SK-N-SH treated with all-trans-retinoic acid at 6 μM for 48 hours (cell line): ENCODE data around the gene NAALAD2.
"Not testable (repeated sequence)": the region's sequence is repeated elsewhere in the genome, so short reads cannot be mapped to it uniquely, and the experiment has no call there.

Experiments used
- ATAC-seq: fragments of 200-7000 bp; cut with Tn5 transposase; 3 replicates; pipeline ENCODE4 v1.9.1; 2020; ENCODE audit warnings: mild to moderate bottlenecking, moderate library complexity
- CSDC2 ChIP-seq: fragments of 250-450 bp; sonication (Bioruptor Pico); IDR thresholded peaks from 2 replicates; pipeline ENCODE4 v1.5.0; 2020; ENCODE audit warnings: mild to moderate bottlenecking, moderate library complexity
- CSRNP3 ChIP-seq: fragments of 250-450 bp; sonication (Bioruptor Pico); IDR thresholded peaks from 2 replicates; pipeline ENCODE4 v1.5.1; 2021; ENCODE audit warnings: mild to moderate bottlenecking, moderate library complexity
- ESRRG ChIP-seq: fragments of 250-450 bp; sonication (Bioruptor Pico); IDR thresholded peaks from 2 replicates; pipeline ENCODE4 v1.6.1; 2021; ENCODE audit warnings: mild to moderate bottlenecking
- POU6F1 ChIP-seq: fragments of 250-450 bp; sonication (Bioruptor Pico); IDR thresholded peaks from 2 replicates; pipeline ENCODE4 v1.8.0; 2021; ENCODE audit warnings: low read depth, mild to moderate bottlenecking, moderate library complexity, borderline replicate concordance
- SNAI2 ChIP-seq: fragments of 250-450 bp; sonication (Bioruptor Pico); IDR thresholded peaks from 2 replicates; pipeline ENCODE4 v1.5.0; 2020; ENCODE audit warnings: mild to moderate bottlenecking, moderate library complexity
- TOX ChIP-seq: fragments of 250-450 bp; sonication (Bioruptor Pico); IDR thresholded peaks from 2 replicates; pipeline ENCODE4 v1.8.0; 2021; ENCODE audit warnings: mild to moderate bottlenecking, moderate library complexity, borderline replicate concordance
- ZNF8 ChIP-seq: fragments of 450-650 bp; formaldehyde crosslinking; IDR thresholded peaks from 2 replicates; pipeline ENCODE4 v1.5.0; 2020; ENCODE audit warnings: mild to moderate bottlenecking, moderate library complexity

Gene NAALAD2

GRCh38 chr11:90237004-90237403 is 102.5 kb downstream of the NAALAD2 start:
- TF ChIP-seq CSDC2 (CRISPR knock-in tag) (no peak), TOX (CRISPR knock-in tag) (no peak)
- TF ChIP-seq, all 23 proteins: peak for 0
- ATAC-seq = no peak

GRCh38 chr11:90239967-90240636 is 105.6 kb downstream of the NAALAD2 start:
- ATAC-seq = not testable (repeated sequence)

DNA sequence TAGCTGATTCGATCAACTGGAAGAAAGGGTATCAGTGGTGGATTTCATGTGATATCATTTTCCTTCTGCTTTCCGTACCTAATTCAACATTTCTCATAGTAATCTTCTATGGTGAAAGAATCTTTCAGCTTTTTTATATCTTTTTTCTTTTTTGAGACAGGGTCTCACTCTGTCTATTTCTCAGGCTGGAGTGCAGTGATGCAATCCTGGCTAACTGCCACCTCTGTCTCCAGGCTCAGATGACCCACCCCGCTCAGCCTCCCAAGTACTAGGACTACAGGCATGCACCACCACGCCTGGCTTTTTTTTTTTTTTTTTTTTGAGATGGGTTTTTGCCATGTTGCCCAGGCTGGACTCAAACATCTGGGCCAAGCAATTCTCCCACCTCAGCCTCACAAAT is 107.0 kb downstream of the NAALAD2 start:
- TF ChIP-seq ZNF8 (CRISPR knock-in tag) = no peak
- no peak for TF ChIP-seq ESRRG
- no peak for TF ChIP-seq CSRNP3 (CRISPR knock-in tag)
- TF ChIP-seq POU6F1 (CRISPR knock-in tag) = no peak
- no peak for TF ChIP-seq SNAI2 (CRISPR knock-in tag)
- no peak for ATAC-seq
